Measurements from ENCODE around the gene NXN. TPM values are rescaled to one million over a fixed set of nuclear protein-coding genes. Genes with fewer than 3 reads are reported as not detected.
"Not testable (repeated sequence)": the region's sequence is repeated elsewhere in the genome, so short reads cannot be mapped to it uniquely, and the experiment has no call there.

NXN gene
- total RNA-seq, 2 donors from 2014 or later: 2.6 to 16.3 TPM

- no peak for TF ChIP-seq CTCF (IDR thresholded peaks at IDR 0.05)
- H3K27me3 ChIP-seq: no peaks in the 10 kb centered on the region
- H3K9ac ChIP-seq (ENCODE audit: low read depth in 2 of 2, low read length in 2 of 2): peak overlapping the region in 1 of 2 donors; percentile 7
- H3K36me3 ChIP-seq: no peaks in the 10 kb centered on the region
- H3K4me3 ChIP-seq: no peak overlapping the region
- no peak for DNase-seq
- intact Hi-C loops (cut with DNase I): no loop called here
- H3K4me1 ChIP-seq: no peaks in the 10 kb centered on the region
- no peaks in the 10 kb centered on the region for H3K9me3 ChIP-seq
- H3K27ac ChIP-seq: no peak overlapping the region
These were observed 143.4 kb downstream of the NXN start for GRCh38 chr17:836151-836550.

- H3K9me3 ChIP-seq; H3K4me3 ChIP-seq; H3K36me3 ChIP-seq; H3K9ac ChIP-seq (ENCODE audit: low read depth in 2 of 2, low read length in 2 of 2); H3K27ac ChIP-seq; H3K27me3 ChIP-seq; DNase-seq; H3K4me1 ChIP-seq; intact Hi-C loops (cut with DNase I): not testable (repeated sequence)
These were observed 143.9 kb downstream of the NXN start for GRCh38 chr17:835721-836120.

- no peaks in the 10 kb centered on the region for H3K27me3 ChIP-seq
- H3K9ac ChIP-seq (ENCODE audit: low read depth in 2 of 2, low read length in 2 of 2): no peak overlapping the region
- no peak overlapping the region for H3K4me3 ChIP-seq
- no peaks in the 10 kb centered on the region for H3K4me1 ChIP-seq
- intact Hi-C loops (cut with DNase I): no loop called here
- no peak for TF ChIP-seq CTCF (IDR thresholded peaks at IDR 0.05)
- no peak overlapping the region for H3K27ac ChIP-seq
- H3K36me3 ChIP-seq: no peaks in the 10 kb centered on the region
- no peaks in the 10 kb centered on the region for H3K9me3 ChIP-seq
- DNase-seq: no peak
These were observed 144.3 kb downstream of the NXN start for GRCh38 chr17:835263-835662.

- Histone ChIP-seq H3K36me3 (no peaks in the 10 kb centered on the region), H3K27me3 (no peaks in the 10 kb centered on the region), H3K9me3 (no peaks in the 10 kb centered on the region), H3K4me3 (no peak overlapping the region), H3K4me1 (no peaks in the 10 kb centered on the region), H3K9ac (ENCODE audit: low read depth in 2 of 2, low read length in 2 of 2) (no peak overlapping the region), H3K27ac (no peak overlapping the region)
- intact Hi-C loops (cut with DNase I): no loop called here
- DNase-seq: no peak
- no peak for TF ChIP-seq CTCF (IDR thresholded peaks at IDR 0.05)
These were observed 145.4 kb downstream of the NXN start for GRCh38 chr17:834136-834535.

GRCh38 chr17:830950-831349, 148.6 kb downstream of the NXN start:
- Histone ChIP-seq H3K4me3 (no peak overlapping the region), H3K9me3 (no peaks in the 10 kb centered on the region), H3K4me1 (no peaks in the 10 kb centered on the region), H3K9ac (ENCODE audit: low read depth in 2 of 2, low read length in 2 of 2) (no peak overlapping the region), H3K27ac (no peak overlapping the region), H3K27me3 (no peaks in the 10 kb centered on the region), H3K36me3 (no peaks in the 10 kb centered on the region)
- no peak for TF ChIP-seq CTCF (IDR thresholded peaks at IDR 0.05)
- DNase-seq: no peak
- intact Hi-C loops (cut with DNase I): no loop called here

- no peaks in the 10 kb centered on the region for H3K36me3 ChIP-seq
- DNase-seq: no peak
- H3K27ac ChIP-seq: no peak overlapping the region
- no peak for TF ChIP-seq CTCF (IDR thresholded peaks at IDR 0.05)
- no peaks in the 10 kb centered on the region for H3K27me3 ChIP-seq
- H3K4me3 ChIP-seq: no peak overlapping the region
- no peaks in the 10 kb centered on the region for H3K9me3 ChIP-seq
- no peaks in the 10 kb centered on the region for H3K4me1 ChIP-seq
- H3K9ac ChIP-seq (ENCODE audit: low read depth in 2 of 2, low read length in 2 of 2): no peak overlapping the region
- intact Hi-C loops (cut with DNase I): no loop called here
These were observed 149.2 kb downstream of the NXN start for GRCh38 chr17:830381-830780.

- H3K27me3 ChIP-seq; intact Hi-C loops (cut with DNase I); H3K9ac ChIP-seq (ENCODE audit: low read depth in 2 of 2, low read length in 2 of 2): not testable (repeated sequence)
These were observed 150.0 kb downstream of the NXN start for GRCh38 chr17:829614-830013.

More at GRCh38 chr17:829614-830013, 150.0 kb downstream of the NXN start:
- DNase-seq, H3K4me3 ChIP-seq, H3K9me3 ChIP-seq, H3K27ac ChIP-seq, H3K4me1 ChIP-seq, H3K36me3 ChIP-seq: not testable (repeated sequence)
